ENCODE measurements around the gene TTC16. TPM values are rescaled to one million over a fixed set of nuclear protein-coding genes. Genes with fewer than 3 reads are reported as not detected.
A peak's percentile ranks its signal among the peaks of the same experiment; 100 is the strongest.

Gene TTC16
- total RNA-seq, 1 donor from 2014 or later = not detected

GRCh38 chr9:127676638-127677037, 39.2 kb upstream of the TTC16 start:
- no peak for DNase-seq (ENCODE audit: extremely low spot score, unreplicated experiment)

GRCh38 chr9:127679506-127679905, 36.4 kb upstream of the TTC16 start:
- Mint-ChIP-seq H3K9me3 (ENCODE audit: unreplicated experiment) (no peaks in the 10 kb centered on the region), H3K27me3 (ENCODE audit: unreplicated experiment) (no peaks in the 10 kb centered on the region), H3K27ac (ENCODE audit: unreplicated experiment) (no peak overlapping the region), H3K36me3 (ENCODE audit: unreplicated experiment) (peaks cover 53% of the 10 kb centered on the region), H3K4me3 (ENCODE audit: unreplicated experiment) (no peak overlapping the region), H3K4me1 (ENCODE audit: unreplicated experiment) (peaks cover 12% of the 10 kb centered on the region)
- no peak for DNase-seq (ENCODE audit: extremely low spot score, unreplicated experiment)
- TF ChIP-seq CTCF (IDR thresholded peaks at IDR 0.05) = no peak

More at GRCh38 chr9:127676638-127677037, 39.2 kb upstream of the TTC16 start:
- Mint-ChIP-seq H3K27me3 (ENCODE audit: unreplicated experiment) (no peaks in the 10 kb centered on the region), H3K36me3 (ENCODE audit: unreplicated experiment) (peaks cover 53% of the 10 kb centered on the region), H3K9me3 (ENCODE audit: unreplicated experiment) (no peaks in the 10 kb centered on the region), H3K4me3 (ENCODE audit: unreplicated experiment) (no peak overlapping the region), H3K27ac (ENCODE audit: unreplicated experiment) (no peak overlapping the region), H3K4me1 (ENCODE audit: unreplicated experiment) (no peaks in the 10 kb centered on the region)
- TF ChIP-seq CTCF (IDR thresholded peaks at IDR 0.05) = no peak

DNA sequence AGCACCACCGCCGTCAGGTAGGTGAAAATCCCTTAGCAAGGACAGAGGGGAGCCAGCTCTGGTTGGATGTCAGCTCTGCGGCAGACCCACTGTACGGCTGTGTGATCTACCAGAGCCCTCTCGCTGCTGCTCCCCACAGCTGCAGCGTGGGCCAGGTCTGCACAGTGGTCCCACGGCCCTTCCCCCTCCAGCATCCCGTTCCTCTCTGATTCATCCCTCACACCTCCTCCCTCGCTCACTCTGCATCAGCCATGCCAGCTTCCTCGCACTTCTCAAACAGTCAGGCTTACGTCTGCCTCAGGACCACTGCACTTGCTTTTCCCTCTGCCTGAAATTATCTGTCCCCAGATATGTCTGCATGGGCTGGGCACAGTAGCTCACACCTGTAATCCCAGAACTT, 35.7 kb upstream of the TTC16 start:
- H3K4me3 Mint-ChIP-seq (ENCODE audit: unreplicated experiment) = no peak overlapping the region
- no peak for TF ChIP-seq CTCF (IDR thresholded peaks at IDR 0.05)
- H3K27ac Mint-ChIP-seq (ENCODE audit: unreplicated experiment) = no peak overlapping the region
- H3K27me3 Mint-ChIP-seq (ENCODE audit: unreplicated experiment) = no peaks in the 10 kb centered on the region
- H3K36me3 Mint-ChIP-seq (ENCODE audit: unreplicated experiment) = peaks cover 48% of the 10 kb centered on the region
- peaks cover 19% of the 10 kb centered on the region for H3K4me1 Mint-ChIP-seq (ENCODE audit: unreplicated experiment)
- H3K9me3 Mint-ChIP-seq (ENCODE audit: unreplicated experiment) = no peaks in the 10 kb centered on the region
- DNase-seq (ENCODE audit: extremely low spot score, unreplicated experiment) = no peak

DNA sequence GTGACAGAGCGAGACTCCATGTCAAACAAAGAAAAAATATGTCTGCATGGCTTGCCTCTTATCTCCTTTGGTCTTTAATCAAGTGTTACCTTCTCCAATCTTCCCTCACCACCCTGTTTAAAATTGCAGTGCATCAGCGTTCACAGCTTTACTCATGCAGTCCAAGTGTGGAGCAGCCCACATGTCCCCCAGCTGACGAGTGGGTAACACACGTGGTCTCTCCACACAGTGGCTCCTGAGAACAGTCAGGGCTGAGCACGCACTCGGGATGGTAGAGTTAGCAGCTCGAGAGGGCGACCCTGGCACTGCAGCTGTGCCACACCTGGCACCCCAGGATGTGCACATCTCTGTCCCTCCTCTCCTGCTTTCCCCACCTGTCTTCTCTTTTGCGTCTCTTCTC, 35.0 kb upstream of the TTC16 start:
- Mint-ChIP-seq H3K9me3 (ENCODE audit: unreplicated experiment) (no peaks in the 10 kb centered on the region), H3K27ac (ENCODE audit: unreplicated experiment) (no peak overlapping the region), H3K27me3 (ENCODE audit: unreplicated experiment) (no peaks in the 10 kb centered on the region), H3K4me3 (ENCODE audit: unreplicated experiment) (no peak overlapping the region), H3K4me1 (ENCODE audit: unreplicated experiment) (peaks cover 22% of the 10 kb centered on the region), H3K36me3 (ENCODE audit: unreplicated experiment) (peaks cover 44% of the 10 kb centered on the region)
- DNase-seq (ENCODE audit: extremely low spot score, unreplicated experiment) = no peak
- no peak for TF ChIP-seq CTCF (IDR thresholded peaks at IDR 0.05)

DNA sequence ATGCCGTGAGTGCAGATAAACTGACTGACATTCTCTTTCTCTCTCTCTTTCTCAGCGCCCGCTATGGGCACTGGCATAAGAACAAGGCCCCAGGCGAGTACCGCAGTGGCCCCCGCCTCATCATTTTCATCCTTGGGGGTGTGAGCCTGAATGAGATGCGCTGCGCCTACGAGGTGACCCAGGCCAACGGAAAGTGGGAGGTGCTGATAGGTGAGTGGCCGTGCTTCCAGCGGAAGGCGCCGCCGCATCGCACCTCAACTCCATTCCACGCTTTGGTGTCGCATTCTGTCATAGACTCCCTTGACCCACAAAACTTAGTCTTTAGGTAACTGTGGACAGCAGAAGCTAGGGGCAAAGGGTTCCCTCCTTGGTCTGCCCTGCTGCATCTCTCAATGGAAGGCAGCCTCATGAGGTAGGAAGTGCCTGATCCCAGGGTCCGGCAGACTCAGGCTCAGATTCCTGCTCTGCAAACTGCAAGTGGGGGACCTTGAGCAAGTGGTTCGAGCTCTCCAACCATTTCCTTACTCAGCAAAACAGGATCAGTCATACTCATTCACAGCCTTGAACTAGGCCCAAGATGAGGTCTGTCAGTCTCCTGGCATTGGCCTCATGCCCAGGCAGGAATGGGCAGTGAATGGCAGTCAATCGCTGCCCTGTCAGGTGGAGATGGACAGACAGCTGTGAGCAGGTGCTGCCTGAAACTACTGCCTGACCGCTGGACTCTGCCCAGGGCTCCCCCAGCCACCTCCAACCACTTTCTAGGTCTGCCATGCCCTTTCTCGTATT, 33.3 kb upstream of the TTC16 start:
- Mint-ChIP-seq H3K4me1 (ENCODE audit: unreplicated experiment) (peaks cover 35% of the 10 kb centered on the region), H3K27ac (ENCODE audit: unreplicated experiment) (peak overlapping the region; percentile 95), H3K36me3 (ENCODE audit: unreplicated experiment) (peaks cover 43% of the 10 kb centered on the region), H3K27me3 (ENCODE audit: unreplicated experiment) (no peaks in the 10 kb centered on the region), H3K9me3 (ENCODE audit: unreplicated experiment) (no peaks in the 10 kb centered on the region), H3K4me3 (ENCODE audit: unreplicated experiment) (no peak overlapping the region)
- no peak for DNase-seq (ENCODE audit: extremely low spot score, unreplicated experiment)
- no peak for TF ChIP-seq CTCF (IDR thresholded peaks at IDR 0.05)

Measured in osteocyte (in vitro differentiated cells).